AG04450 (cell line): ENCODE measurements around the gene ZC3H18. TPM values are rescaled to one million over a fixed set of nuclear protein-coding genes. Genes with fewer than 3 reads are reported as not detected.

Experiments used
- CTCF ChIA-PET: fragments of 300-600, 350-600 bp; formaldehyde crosslinking; extraction: SDS; loops from one replicate; lab custom pipeline; 2022; ENCODE audit warnings: antibody characterized with exemption, inconsistent platforms; lab: Charles Lee
- POLR2A ChIA-PET: fragments of 350-600 bp; formaldehyde crosslinking; extraction: SDS; loops from one replicate; lab custom pipeline; 2021; ENCODE audit warnings: antibody characterized with exemption, inconsistent platforms; lab: Yijun Ruan, JAX
- DNase-seq: peaks from one replicate; pipeline ENCODE4 v3.0.0-alpha.2; 2011; ENCODE audit warnings: low read depth, low spot score
- H3K27ac ChIP-seq: one replicate; pipeline ENCODE4 v1.5.1; 2012; ENCODE audit warnings: low read depth, low read length, control low read depth
- H3K27me3 ChIP-seq: one replicate; pipeline ENCODE4 v1.6.0; 2012; ENCODE audit warnings: low read length; ENCODE audit not compliant: control insufficient read depth, insufficient read depth
- H3K4me3 ChIP-seq: 2 replicates; pipeline ENCODE4 v1.5.1; 2011; ENCODE audit warnings: mild to moderate bottlenecking, low read depth, low read length, control low read depth
- H3K9me3 ChIP-seq: 2 replicates; pipeline ENCODE4 v1.5.1; 2012; ENCODE audit warnings: low read length; ENCODE audit not compliant: control insufficient read depth, insufficient read depth
- polyA plus RNA-seq: library from polyadenylated mRNA; depleted of rRNA; stranded (reverse); fragments of >200 nt; gene quantifications from 2 replicates; pipeline ENCODE4 v1.2.3, GENCODE V29; 2011
- TF ChIP-seq, protein P1 (sequence below): IDR thresholded peaks from 2 replicates; pipeline ENCODE4 v1.5.1; 2011; ENCODE audit warnings: low read depth, low read length, control low read depth, inconsistent platforms

Gene ZC3H18
- polyA plus RNA-seq, 1 experiment: 10.1 TPM

GRCh38 chr16:88618956-88619667, 48.9 kb downstream of the ZC3H18 start:
- Histone ChIP-seq H3K9me3 (no peaks in the 10 kb centered on the region; the same call in 1 of the 2 replicates), H3K27me3 (no peaks in the 10 kb centered on the region), H3K4me3 (no peak overlapping the region), H3K27ac (peak overlapping the region; percentile 65)
- POLR2A ChIA-PET: no interaction called here
- TF ChIP-seq, protein P1, sequence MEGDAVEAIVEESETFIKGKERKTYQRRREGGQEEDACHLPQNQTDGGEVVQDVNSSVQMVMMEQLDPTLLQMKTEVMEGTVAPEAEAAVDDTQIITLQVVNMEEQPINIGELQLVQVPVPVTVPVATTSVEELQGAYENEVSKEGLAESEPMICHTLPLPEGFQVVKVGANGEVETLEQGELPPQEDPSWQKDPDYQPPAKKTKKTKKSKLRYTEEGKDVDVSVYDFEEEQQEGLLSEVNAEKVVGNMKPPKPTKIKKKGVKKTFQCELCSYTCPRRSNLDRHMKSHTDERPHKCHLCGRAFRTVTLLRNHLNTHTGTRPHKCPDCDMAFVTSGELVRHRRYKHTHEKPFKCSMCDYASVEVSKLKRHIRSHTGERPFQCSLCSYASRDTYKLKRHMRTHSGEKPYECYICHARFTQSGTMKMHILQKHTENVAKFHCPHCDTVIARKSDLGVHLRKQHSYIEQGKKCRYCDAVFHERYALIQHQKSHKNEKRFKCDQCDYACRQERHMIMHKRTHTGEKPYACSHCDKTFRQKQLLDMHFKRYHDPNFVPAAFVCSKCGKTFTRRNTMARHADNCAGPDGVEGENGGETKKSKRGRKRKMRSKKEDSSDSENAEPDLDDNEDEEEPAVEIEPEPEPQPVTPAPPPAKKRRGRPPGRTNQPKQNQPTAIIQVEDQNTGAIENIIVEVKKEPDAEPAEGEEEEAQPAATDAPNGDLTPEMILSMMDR: no peak
- CTCF ChIA-PET: no interaction called here
- DNase-seq: no peak

DNA sequence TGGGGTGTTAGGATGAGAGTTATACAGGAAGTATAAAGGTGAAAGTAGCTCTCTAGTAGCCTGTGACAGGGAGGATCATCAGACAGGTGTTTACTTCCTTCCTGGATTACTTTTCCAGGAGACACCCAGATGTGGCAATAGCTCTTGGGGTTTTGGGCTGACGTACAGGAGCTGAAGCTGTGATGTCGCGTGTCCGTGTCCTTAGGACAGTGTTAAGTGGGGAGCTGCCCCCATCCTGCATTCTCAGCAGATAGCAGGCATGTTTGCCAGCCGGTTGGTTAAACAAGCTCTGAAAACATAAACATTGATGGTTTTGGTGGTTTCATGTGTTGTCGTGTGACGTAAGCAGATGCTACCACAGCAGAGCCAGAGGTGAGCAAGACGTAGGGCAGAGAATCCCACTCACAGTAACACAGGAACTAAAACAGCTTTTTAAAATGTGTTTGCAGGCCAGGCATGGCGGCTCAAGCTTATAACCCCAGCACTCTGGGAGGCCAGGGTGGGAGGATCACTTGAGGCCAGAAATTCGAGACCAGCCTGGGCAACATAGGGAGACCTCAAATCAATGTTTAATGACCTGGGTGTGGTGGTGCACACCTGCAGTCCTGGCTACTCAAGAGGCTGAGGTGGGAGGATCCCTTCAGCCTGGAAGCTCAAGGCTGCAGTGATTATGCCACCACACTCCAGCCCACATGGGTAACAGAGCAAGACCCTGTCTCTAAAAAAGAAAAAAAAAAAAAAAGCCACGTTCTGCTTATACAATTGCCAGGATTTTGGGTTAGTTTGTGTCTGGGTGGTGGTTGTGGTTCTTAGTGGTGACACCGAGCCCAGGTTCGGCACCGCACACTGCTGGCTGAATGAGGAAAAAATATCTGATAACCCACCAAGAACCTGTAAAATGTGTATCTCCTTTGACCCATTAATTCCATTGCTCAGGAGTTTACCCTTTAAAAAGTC, 49.9 kb downstream of the ZC3H18 start:
- POLR2A ChIA-PET: interaction anchor here (1.0 kb wide), 1 partner anchor 10 kb away, joined by 3 read pairs; no protein-coding TSS in a partner anchor
- Histone ChIP-seq H3K4me3 (no peak overlapping the region), H3K9me3 (no peaks in the 10 kb centered on the region; the same call in 1 of the 2 replicates), H3K27ac (peak overlapping the region; percentile 65), H3K27me3 (no peaks in the 10 kb centered on the region)
- CTCF ChIA-PET: interaction anchor here (0.9 kb wide), 1 partner anchor 13 kb away, joined by 4 read pairs; no protein-coding TSS in a partner anchor
- TF ChIP-seq, protein P1: no peak
- DNase-seq: peak; percentile 89

- no peak overlapping the region for H3K4me3 ChIP-seq
- no peak overlapping the region for H3K27ac ChIP-seq
- ChIA-PET POLR2A (no interaction called here), CTCF (no interaction called here)
- DNase-seq: no peak
- TF ChIP-seq, protein P1: no peak
- no peaks in the 10 kb centered on the region for H3K27me3 ChIP-seq
- no peaks in the 10 kb centered on the region; the same call in 1 of the 2 replicates for H3K9me3 ChIP-seq
Measured at GRCh38 chr16:88622125-88622524, 51.9 kb downstream of the ZC3H18 start.

DNA sequence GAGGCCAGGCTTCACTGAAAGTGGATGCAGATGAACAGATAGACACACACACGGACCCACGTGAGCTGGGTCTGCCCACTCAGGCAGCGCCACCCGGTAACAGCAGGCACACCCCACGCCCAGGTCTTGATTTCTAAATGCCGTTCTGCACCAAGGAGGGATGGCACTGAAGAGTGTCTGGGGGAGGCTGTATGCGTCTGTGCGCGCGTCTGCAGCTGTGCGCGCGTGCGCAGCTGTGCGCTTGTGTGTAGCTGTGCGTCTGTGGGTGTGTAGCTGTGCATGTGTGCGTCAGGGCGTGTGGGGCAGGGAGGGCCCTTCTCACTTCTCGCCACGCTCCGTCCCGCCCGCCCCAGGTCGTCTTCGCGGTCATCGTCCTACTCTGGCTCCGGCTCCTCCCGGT, 52.7 kb downstream of the ZC3H18 start:
- no peak for DNase-seq
- ChIA-PET POLR2A (no interaction called here), CTCF (no interaction called here)
- H3K4me3 ChIP-seq: no peak overlapping the region
- no peaks in the 10 kb centered on the region for H3K27me3 ChIP-seq
- TF ChIP-seq, protein P1: no peak
- H3K9me3 ChIP-seq: no peaks in the 10 kb centered on the region; the same call in 1 of the 2 replicates
- H3K27ac ChIP-seq: no peak overlapping the region
